HT1080 (cell line): ENCODE data around the gene EIF3D. TPM values are rescaled to one million over a fixed set of nuclear protein-coding genes. Genes with fewer than 3 reads are reported as not detected.

Source experiments
- DNase-seq: peaks from one replicate; pipeline ENCODE4 v3.0.0-alpha.2; 2015; ENCODE audit warnings: low read depth
- total RNA-seq: library from RNA; depleted of rRNA; stranded (reverse); fragments of >200 nt; shearing (Covaris generic); gene quantifications from 2 replicates; pipeline ENCODE4 v1.2.3, GENCODE V29; 2014

Gene EIF3D
- total RNA-seq, 1 experiment from 2014 or later: 518 TPM

- no peak for DNase-seq
These were observed 18.6 kb downstream of the EIF3D start for GRCh38 chr22:36510384-36510783.

GRCh38 chr22:36507518-36508010, 21.4 kb downstream of the EIF3D start:
- DNase-seq: no peak

GRCh38 chr22:36506637-36507517, 22.1 kb downstream of the EIF3D start, which contains the start of gene FOXRED2:
Gene FOXRED2 (minus strand): TSS chr22:36507040. CDS start chr22:36506422, 618 bp downstream.
- DNase-seq: peak; percentile 76

- no peak for DNase-seq
These were observed 22.8 kb downstream of the EIF3D start for GRCh38 chr22:36505998-36506635.

- DNase-seq: no peak
These were observed 30.9 kb downstream of the EIF3D start for GRCh38 chr22:36497910-36498665.

- no peak for DNase-seq
These were observed 35.3 kb downstream of the EIF3D start for GRCh38 chr22:36493690-36494110.

- no peak for DNase-seq
These were observed 36.9 kb downstream of the EIF3D start for GRCh38 chr22:36492109-36492508.

GRCh38 chr22:36491155-36491554, 37.8 kb downstream of the EIF3D start:
- DNase-seq: no peak

GRCh38 chr22:36486619-36487384, 42.2 kb downstream of the EIF3D start:
- DNase-seq: peak; percentile 57

GRCh38 chr22:36481393-36482168, 47.4 kb downstream of the EIF3D start, which contains the start of gene TXN2:
Gene TXN2 (minus strand): TSS chr22:36481640. CDS start chr22:36480837, 803 bp downstream.
- DNase-seq: peak; percentile 93

- DNase-seq: no peak
These were observed 48.0 kb downstream of the EIF3D start for GRCh38 chr22:36480941-36481392.

- DNase-seq: no peak
These were observed 50.0 kb downstream of the EIF3D start for GRCh38 chr22:36478966-36479365.

GRCh38 chr22:36475341-36475740, 53.6 kb downstream of the EIF3D start:
- DNase-seq: no peak

- DNase-seq: no peak
These were observed 56.3 kb downstream of the EIF3D start for GRCh38 chr22:36472689-36473088.

- peak; percentile 78 for DNase-seq
These were observed 57.6 kb downstream of the EIF3D start for GRCh38 chr22:36471341-36471821.

- DNase-seq: no peak
These were observed 58.0 kb downstream of the EIF3D start for GRCh38 chr22:36470994-36471331.

- peak; percentile 77 for DNase-seq
These were observed 58.6 kb downstream of the EIF3D start for GRCh38 chr22:36470162-36470993.

GRCh38 chr22:36469094-36469710, 59.8 kb downstream of the EIF3D start:
- no peak for DNase-seq
